GM12878 (cell line): ENCODE results near the gene MIEF1. TPM values are rescaled to one million over a fixed set of nuclear protein-coding genes. Genes with fewer than 3 reads are reported as not detected.

Experiments
- ATAC-seq: fragments of 200-7000 bp; cut with Tn5 transposase; 3 replicates; pipeline ENCODE4 v1.9.1; 2020; ENCODE audit warnings: mild to moderate bottlenecking, moderate library complexity
- BruUV-seq: library from RNA; stranded (reverse); fragments of 400-500 nt; replicated peaks from 2 replicates; lab custom pipeline; 2021; lab: Mats Ljungman, UMichigan
- CTCF ChIA-PET: fragments of 300-600 bp; sonication (Branson Sonifier 250); formaldehyde crosslinking; extraction: SDS; loops from one replicate; lab custom pipeline; 2021; ENCODE audit warnings: inconsistent platforms; lab: Yijun Ruan, JAX
- POLR2A ChIA-PET: fragments of 350-600 bp; formaldehyde crosslinking; extraction: SDS; loops from one replicate; lab custom pipeline; 2021; ENCODE audit warnings: inconsistent platforms; lab: Charles Lee
- RAD21 ChIA-PET: fragments of 300-600 bp; sonication (Branson Sonifier 250); formaldehyde crosslinking; loops from one replicate; lab custom pipeline; 2023; ENCODE audit warnings: antibody characterized with exemption; ENCODE audit not compliant: unreplicated experiment; lab: Charles Lee
- SMC1A ChIA-PET: fragments of 300-600 bp; sonication (Branson Sonifier 250); formaldehyde crosslinking; loops from one replicate; lab custom pipeline; 2023; ENCODE audit not compliant: unreplicated experiment, uncharacterized antibody; lab: Charles Lee
- DNase-seq: peaks from one replicate; pipeline ENCODE4 v3.0.0-alpha.2; 2011; ENCODE audit warnings: low read depth, low spot score
- FAIRE-seq: peaks from 3 replicates; lab custom pipeline; 2011; peaks lifted over from hg19 to GRCh38; lab: Jason Lieb, UNC
- H2AFZ ChIP-seq: 2 replicates; pipeline ENCODE4 v1.6.0; 2011; ENCODE audit warnings: low read depth, low read length, control low read depth; ENCODE audit not compliant: control insufficient read depth
- H3K27ac ChIP-seq: 2 replicates; pipeline ENCODE4 v1.5.1; 2011; ENCODE audit warnings: control low read depth; ENCODE audit not compliant: control insufficient read depth, insufficient read depth
- H3K27me3 ChIP-seq, 2 experiments: replicated peaks in 1 of 2; 2 replicates each; pipeline versions ENCODE4 v1.6.0 to v1.6.1; 2011; ENCODE audit warnings: low read length in 1 of 2; ENCODE audit not compliant: control insufficient read depth in 2 of 2, insufficient read depth in 2 of 2
- H3K36me3 ChIP-seq, 2 experiments: 2 replicates each; pipeline ENCODE4 v1.5.1; 2011; ENCODE audit warnings: low read length in 1 of 2; ENCODE audit not compliant: control insufficient read depth in 2 of 2, insufficient read depth in 2 of 2
- H3K4me1 ChIP-seq: 2 replicates; pipeline ENCODE4 v1.6.1; 2011; ENCODE audit warnings: mild to moderate bottlenecking, low read length, moderate library complexity, mixed read lengths; ENCODE audit not compliant: control insufficient read depth, insufficient read depth
- H3K4me2 ChIP-seq: 2 replicates; pipeline ENCODE4 v1.6.0; 2011; ENCODE audit warnings: control low read depth; ENCODE audit not compliant: control insufficient read depth, insufficient read depth
- H3K4me3 ChIP-seq: fragments of 200-600 bp; sonication (generic); 2 replicates; pipeline ENCODE4 v1.5.1; 2016
- H3K79me2 ChIP-seq: 2 replicates; pipeline ENCODE4 v1.6.0; 2011; ENCODE audit warnings: low read length; ENCODE audit not compliant: control insufficient read depth, insufficient read depth
- H3K9ac ChIP-seq: 2 replicates; pipeline ENCODE4 v1.8.0; 2011; ENCODE audit warnings: low read length, control low read depth, mixed read lengths; ENCODE audit not compliant: control insufficient read depth, insufficient read depth
- H3K9me3 ChIP-seq: replicated peaks from 3 replicates; pipeline ENCODE4 v1.5.1; 2011; ENCODE audit warnings: mild to moderate bottlenecking, low read length; ENCODE audit not compliant: control insufficient read depth, insufficient read depth
- H4K20me1 ChIP-seq: 2 replicates; pipeline ENCODE4 v1.6.0; 2011; ENCODE audit not compliant: control insufficient read depth, insufficient read depth
- ATF2 ChIP-seq: IDR thresholded peaks from 2 replicates; pipeline ENCODE4 v1.6.1; 2012; ENCODE audit warnings: low read length, inconsistent platforms
- CHD4 ChIP-seq: fragments of 200-600 bp; sonication (generic); IDR thresholded peaks from 2 replicates; pipeline ENCODE4 v1.6.1; 2016; ENCODE audit warnings: mild to moderate bottlenecking
- EZH2 ChIP-seq: IDR thresholded peaks from 2 replicates; pipeline ENCODE4 v1.6.1; 2012; ENCODE audit warnings: low read depth, mild to moderate bottlenecking, control low read depth, inconsistent platforms, low read length, borderline replicate concordance; ENCODE audit not compliant: control insufficient read depth
- LARP7 ChIP-seq: fragments of 450-650 bp; IDR thresholded peaks from 2 replicates; pipeline ENCODE4 v1.6.1; 2017; ENCODE audit warnings: mild to moderate bottlenecking
- PAX5 ChIP-seq: IDR thresholded peaks from 2 replicates; pipeline ENCODE4 v1.6.1; 2011; ENCODE audit warnings: low read depth, low read length, borderline replicate concordance
- PAX8 ChIP-seq: fragments of 450-650 bp; IDR thresholded peaks from 2 replicates; pipeline ENCODE4 v1.6.1; 2017; ENCODE audit warnings: mild to moderate bottlenecking, moderate library complexity
- POLR2A ChIP-seq: IDR thresholded peaks from 2 replicates; pipeline ENCODE4 v1.6.1; 2011; ENCODE audit warnings: low read depth, mild to moderate bottlenecking, low read length
- POLR2AphosphoS2 ChIP-seq: IDR thresholded peaks from 2 replicates; pipeline ENCODE4 v1.6.1; 2011; ENCODE audit warnings: low read depth, mild to moderate bottlenecking, low read length, improper control_type of control experiment, moderate library complexity
- POLR2AphosphoS5 ChIP-seq: IDR thresholded peaks from 2 replicates; pipeline ENCODE4 v1.6.1; 2011; ENCODE audit warnings: mild to moderate bottlenecking, low read length, inconsistent platforms
- POU2F2 ChIP-seq: IDR thresholded peaks from 3 replicates; pipeline ENCODE4 v1.6.1; 2011; ENCODE audit warnings: low read depth, mild to moderate bottlenecking, low read length, borderline replicate concordance
- RELB ChIP-seq: fragments of 450-650 bp; IDR thresholded peaks from 2 replicates; pipeline ENCODE4 v1.6.1; 2017; ENCODE audit warnings: low read depth, mild to moderate bottlenecking, moderate library complexity
- RUNX3 ChIP-seq: IDR thresholded peaks from 2 replicates; pipeline ENCODE4 v1.6.1; 2012; ENCODE audit warnings: low read length, inconsistent platforms
- SMAD5 ChIP-seq: IDR thresholded peaks from 2 replicates; pipeline ENCODE4 v1.6.1; 2016; ENCODE audit warnings: antibody characterized with exemption, low read depth
- ZNF207 ChIP-seq: fragments of 450-650 bp; IDR thresholded peaks from 2 replicates; pipeline ENCODE4 v1.6.1; 2014; ENCODE audit warnings: antibody characterized with exemption, mild to moderate bottlenecking, borderline replicate concordance
- ZSCAN29 ChIP-seq: fragments of 450-650 bp; IDR thresholded peaks from 2 replicates; pipeline ENCODE4 v1.6.1; 2017; ENCODE audit warnings: mild to moderate bottlenecking, moderate library complexity
- WGBS: methylation state at CpG from one replicate; pipeline ENCODE4 v1.1.6; 2016; ENCODE audit warnings: low lambda C conversion rate; ENCODE audit not compliant: insufficient replicate concordance, insufficient coverage; ENCODE audit errors: missing lambda C conversion rate; 5-methylcytosine and 5-hydroxymethylcytosine counted together
- in situ Hi-C: fragments of 300-500 bp; cut with MboI; formaldehyde crosslinking; loops from 9 replicates; pipeline ENCODE4 v1.14.3; 2018; ENCODE audit warnings: mixed read lengths
- intact Hi-C: fragments of 100-400 bp; cut with micrococcal nuclease; formaldehyde crosslinking; loops from one replicate; pipeline ENCODE4 v1.14.2; 2022; ENCODE audit not compliant: unreplicated experiment
- polyA plus RNA-seq, 11 experiments: library from polyadenylated mRNA; depleted of rRNA in 4 of 11; unstranded in 6 of 11; stranded (reverse) in 5 of 11; fragments of >200 nt; fragmentation: Nextera tagmentation in 4 of 11; fragmentation: Illumina TruSeq in 1 of 11; extraction: Ambion mirVana in 4 of 11; extraction: Trizol in 1 of 11; gene quantifications; 1 replicate in 1 of 11; 2 replicates in 10 of 11; pipeline versions ENCODE4 v1.2.1 to v1.2.3, GENCODE V29; 2011 to 2016; ENCODE audit warnings: inconsistent platforms in 2 of 11, missing spikeins in 2 of 11, low read depth in 1 of 11
- total RNA-seq, 4 experiments: library from RNA; depleted of rRNA in 3 of 4; stranded (reverse); fragments of >200 nt in 3 of 4; fragmentation: Illumina TruSeq in 1 of 4; extraction: Trizol in 1 of 4; gene quantifications; 2 replicates each; pipeline versions ENCODE4 v1.2.1 to v1.2.3, GENCODE V29; 2013 to 2021
- TF ChIP-seq, protein P1 (sequence below): IDR thresholded peaks from 2 replicates; pipeline ENCODE4 v1.6.1; 2011; ENCODE audit warnings: borderline replicate concordance, low read depth, mild to moderate bottlenecking, moderate library complexity, mixed read lengths, low read length; ENCODE audit not compliant: insufficient read depth; ENCODE audit errors: extremely low read length

MIEF1 gene
- total and polyA plus RNA-seq, 10 of the 15 experiments (the other 5 are each of a cell fraction or from before 2014, with no cell fraction given): 12.4 to 52.3 (median 29.3) TPM

DNA sequence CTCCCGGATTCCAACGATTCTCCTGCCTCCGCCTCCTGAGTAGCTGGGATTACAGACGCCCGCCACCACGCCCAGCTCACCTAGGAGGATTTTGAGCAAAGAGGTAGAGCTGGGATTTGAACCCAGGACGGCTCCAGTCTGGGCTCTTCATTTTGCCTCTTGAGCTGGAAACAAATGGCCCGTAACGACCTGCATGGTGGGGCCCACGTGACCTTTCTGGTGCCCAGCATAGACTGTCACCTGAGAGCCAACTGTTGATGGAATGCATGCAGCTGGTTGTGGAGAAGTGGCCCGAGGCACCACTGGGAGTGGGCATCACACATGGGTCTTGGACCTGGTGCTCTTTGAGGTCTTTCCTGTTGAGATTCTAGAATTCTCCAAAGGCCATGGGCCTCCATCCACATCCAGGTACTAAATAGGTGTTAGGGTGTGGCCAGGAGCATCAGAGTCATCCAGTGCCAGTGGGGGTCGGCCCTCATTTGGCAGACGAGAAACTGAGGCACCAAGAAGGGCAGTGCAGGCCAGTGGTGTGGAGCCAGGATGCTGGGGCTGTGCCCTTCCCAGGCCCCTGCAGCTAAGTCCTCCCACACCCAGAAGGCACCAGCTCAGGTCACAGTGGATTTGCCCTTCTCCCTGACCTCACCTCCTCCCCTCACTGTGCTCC, 22.1 kb downstream of the MIEF1 start:
- ChIA-PET POLR2A (interaction anchor here (0.6 to 1.5 kb wide), 6 partner anchors 9 to 397 kb away, joined by 3 to 5 read pairs (median 4); partner anchors contain the start of gene MIEF1), CTCF (interaction anchor here (1.0 to 17.8 kb wide), 3 partner anchors 9 to 180 kb away, joined by 3 to 372 read pairs (median 22); partner anchors contain the start of gene MIEF1), RAD21 (interaction anchor here (1.3 kb wide), 2 partner anchors 125 to 181 kb away, joined by 5 read pairs; partner anchors contain the start of gene TAB1), SMC1A (interaction anchor here (0.7 to 1.6 kb wide), 5 partner anchors 8 to 375 kb away, joined by 3 to 8 read pairs (median 3); no protein-coding TSS in a partner anchor)
- Histone ChIP-seq H2AFZ (no peak overlapping the region), H3K79me2 (peaks cover 65% of the 10 kb centered on the region), H3K27me3 (no peaks in the 10 kb centered on the region), H4K20me1 (peaks cover 29% of the 10 kb centered on the region), H3K27ac (no peak overlapping the region; the same call in 1 of the 2 replicates), H3K4me1 (peaks cover 42% of the 10 kb centered on the region), H3K9ac (no peak overlapping the region), H3K36me3 (peaks cover 18 to 23% of the 10 kb centered on the region in 2 experiments; a peak in 3 of 4 replicates), H3K4me3 (peak overlapping the region; percentile 9; the same call in 1 of the 2 replicates), H3K4me2 (peak overlapping the region; percentile 72), H3K9me3 (no peaks in the 10 kb centered on the region)
- no peak for FAIRE-seq
- BruUV-seq: no TSS peak
- intact Hi-C loops (loop anchor here (5.0 kb wide), 1 partner anchor 77 kb away; no protein-coding TSS in a partner anchor), in situ Hi-C loops (loop anchor here (25.0 kb wide), 1 partner anchor 362 kb away; the partner anchor contains the start of gene CBX7)
- no peak for TF ChIP-seq RUNX3
- 0 out of 2 replicates have a peak, but pooled peaks have one; percentile 24 for TF ChIP-seq LARP7
- TF ChIP-seq SMAD5: peak; percentile 41; the same call in 1 of the 2 replicates
- peak; percentile 73; the same call in 1 of the 2 replicates for TF ChIP-seq POLR2AphosphoS5
- no peak for TF ChIP-seq EZH2
- no peak for TF ChIP-seq ZNF207
- TF ChIP-seq PAX8: no peak
- TF ChIP-seq ZSCAN29: no peak
- TF ChIP-seq POU2F2: no peak
- peak; percentile 77 for TF ChIP-seq POLR2A
- no peak for TF ChIP-seq ATF2
- TF ChIP-seq RELB: no peak
- TF ChIP-seq POLR2AphosphoS2: peak; percentile 88; the same call in 1 of the 2 replicates
- TF ChIP-seq, protein P1, sequence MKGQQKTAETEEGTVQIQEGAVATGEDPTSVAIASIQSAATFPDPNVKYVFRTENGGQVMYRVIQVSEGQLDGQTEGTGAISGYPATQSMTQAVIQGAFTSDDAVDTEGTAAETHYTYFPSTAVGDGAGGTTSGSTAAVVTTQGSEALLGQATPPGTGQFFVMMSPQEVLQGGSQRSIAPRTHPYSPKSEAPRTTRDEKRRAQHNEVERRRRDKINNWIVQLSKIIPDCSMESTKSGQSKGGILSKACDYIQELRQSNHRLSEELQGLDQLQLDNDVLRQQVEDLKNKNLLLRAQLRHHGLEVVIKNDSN: peak; percentile 73
- no peak for TF ChIP-seq CHD4
- TF ChIP-seq PAX5: peak; percentile 7; the same call in 1 of the 2 replicates
- no peak for DNase-seq
- ATAC-seq: no peak
- 67% methylated on average over 13 of the region's 13 CpGs for WGBS
